ENCODE data around the gene FSTL4. TPM values are rescaled to one million over a fixed set of nuclear protein-coding genes. Genes with fewer than 3 reads are reported as not detected.
A peak's percentile ranks its signal among the peaks of the same experiment; 100 is the strongest.

The FSTL4 gene
- total and polyA plus RNA-seq, 2 of the 13 experiments (the other 11 are each of a cell fraction or from before 2014, with no cell fraction given) = 2.1 to 3.0 TPM

GRCh38 chr5:133222040-133222439 is 390.3 kb downstream of the FSTL4 start:
- Histone ChIP-seq H2AFZ (ENCODE audit: low read length) (no peak overlapping the region), H3K79me2 (ENCODE audit: insufficient read depth, low read length) (no peaks in the 10 kb centered on the region), H3K4me3 (replicated peaks in 1 of 3; ENCODE audit: insufficient read depth in 1 of 3, low read depth in 2 of 3, low read length in 3 of 3) (no peak overlapping the region), H3K27me3 (ENCODE audit: control insufficient read depth in 1 of 2, insufficient read depth in 2 of 2, low read length in 2 of 2) (no peaks in the 10 kb centered on the region), H3K27ac (ENCODE audit: extremely low read length, insufficient read depth, low read length) (no peak overlapping the region), H3K4me1 (ENCODE audit: insufficient read depth, low read length) (peaks cover 24% of the 10 kb centered on the region), H3K36me3 (replicated peaks in 1 of 2; ENCODE audit: control insufficient read depth in 1 of 2, insufficient read depth in 2 of 2, low read length in 2 of 2) (no peaks in the 10 kb centered on the region), H3K9ac (ENCODE audit: insufficient read depth, low read depth, low read length) (no peak overlapping the region), H4K20me1 (ENCODE audit: insufficient read depth, low read length) (no peaks in the 10 kb centered on the region), H3K4me2 (ENCODE audit: low read depth, low read length) (no peak overlapping the region), H3K9me3 (ENCODE audit: low read length) (no peaks in the 10 kb centered on the region)
- intact Hi-C loops (cut with micrococcal nuclease; ENCODE audit: unreplicated experiment) = no loop called here
- BruUV-seq (replicated peaks) = no TSS peak
- WGBS (ENCODE audit: low lambda C conversion rate) = 78% methylated on average over 4 of the region's 6 CpGs
- DNase-seq (ENCODE audit: low spot score) = no peak
- no peak for TF ChIP-seq ZNF44 (CRISPR knock-in tag; IDR thresholded peaks at IDR 0.05)
- TF ChIP-seq ZNF234 (CRISPR knock-in tag; conservative IDR thresholded peaks at IDR 0.05) = no peak
- TF ChIP-seq ZNF20 (CRISPR knock-in tag; IDR thresholded peaks at IDR 0.05) = no peak
- no peak for TF ChIP-seq ZNF766 (CRISPR knock-in tag; IDR thresholded peaks at IDR 0.05; ENCODE audit: borderline replicate concordance)
- TF ChIP-seq RXRA (CRISPR knock-in tag; IDR thresholded peaks at IDR 0.05) = no peak
- no peak for TF ChIP-seq ZBTB44 (CRISPR knock-in tag; IDR thresholded peaks at IDR 0.05)
- TF ChIP-seq ZNF530 (CRISPR knock-in tag; IDR thresholded peaks at IDR 0.05; ENCODE audit: low read depth) = no peak
- no peak for TF ChIP-seq ZNF556 (CRISPR knock-in tag; IDR thresholded peaks at IDR 0.05; ENCODE audit: borderline replicate concordance)
- TF ChIP-seq UBTF (CRISPR knock-in tag; IDR thresholded peaks at IDR 0.05) = no peak
- peak; percentile 39 for ATAC-seq
- FAIRE-seq = no peak
- in situ Hi-C loops (cut with HindIII; ENCODE audit: extremely low pct_ligation_motif_present, low pct_unique_long_range_greater_than_20kb) = no loop called here
- CTCF ChIA-PET (ENCODE audit: low intra/inter-chr PET ratio, low total read pairs) = no interaction called here
- POLR2A ChIA-PET = interaction anchor here (2.0 kb wide), 1 partner anchor 18 kb away, joined by 8 read pairs; no protein-coding TSS in a partner anchor

Measured in HepG2 (cell line).